CD4-positive, alpha-beta T cell treated with Interleukin-4 for 1 hour (primary cell): ENCODE measurements around the gene GART.
"Not testable (repeated sequence)": the region's sequence is repeated elsewhere in the genome, so short reads cannot be mapped to it uniquely, and the experiment has no call there.

Source experiments
- DNase-seq, 2 donors: peaks; one replicate each; pipeline ENCODE4 v3.0.0-alpha.2; 2020 to 2022

GART gene

GRCh38 chr21:33541756-33542639 lies at the start of gene GART:
Gene GART, minus strand, starts transcription at chr21:33542117. Its CDS starts 2,802 bp downstream, at chr21:33539315.
- peak; percentile 83 to 86 for DNase-seq

- peak; percentile 84 to 88 for DNase-seq
Observed at GRCh38 chr21:33588485-33589335, 46.8 kb upstream of the GART start, which contains the start of gene DONSON. Gene DONSON, minus strand, starts transcription at chr21:33588684. Its CDS starts 43 bp downstream, at chr21:33588641.

GRCh38 chr21:33587792-33588484 lies 46.0 kb upstream of the GART start:
- DNase-seq, result peak in 1 of 2 donors; percentile 18

GRCh38 chr21:33586927-33587326 lies 45.0 kb upstream of the GART start:
- DNase-seq, result no peak

GRCh38 chr21:33584455-33584854 lies 42.5 kb upstream of the GART start:
- no peak for DNase-seq

GRCh38 chr21:33578959-33579542 lies 37.1 kb upstream of the GART start:
- DNase-seq, result no peak

- no peak for DNase-seq
Observed at GRCh38 chr21:33578214-33578613, 36.3 kb upstream of the GART start.

- DNase-seq, result not testable (repeated sequence)
Observed at GRCh38 chr21:33576741-33577141, 34.8 kb upstream of the GART start.

- no peak for DNase-seq
Observed at GRCh38 chr21:33572350-33572749, 30.4 kb upstream of the GART start.

- DNase-seq, result no peak
Observed at GRCh38 chr21:33569991-33570390, 28.1 kb upstream of the GART start.

- DNase-seq, result no peak
Observed at GRCh38 chr21:33568448-33568847, 26.5 kb upstream of the GART start.

GRCh38 chr21:33567914-33568313 lies 26.0 kb upstream of the GART start:
- DNase-seq, result no peak

GRCh38 chr21:33566514-33566913 lies 24.6 kb upstream of the GART start:
- DNase-seq, result no peak

- no peak for DNase-seq
Observed at GRCh38 chr21:33562389-33562788, 20.5 kb upstream of the GART start.

GRCh38 chr21:33561373-33561772 lies 19.5 kb upstream of the GART start:
- no peak for DNase-seq

GRCh38 chr21:33560965-33561364 lies 19.0 kb upstream of the GART start:
- DNase-seq, result no peak

- no peak for DNase-seq
Observed at GRCh38 chr21:33559813-33560212, 17.9 kb upstream of the GART start.

- DNase-seq, result no peak
Observed at GRCh38 chr21:33558777-33559421, 17.0 kb upstream of the GART start.

- DNase-seq, result no peak
Observed at GRCh38 chr21:33557447-33557846, 15.5 kb upstream of the GART start.

- no peak for DNase-seq
Observed at GRCh38 chr21:33554982-33555344, 13.0 kb upstream of the GART start.

- no peak for DNase-seq
Observed at GRCh38 chr21:33554236-33554981, 12.5 kb upstream of the GART start.
